GM23338 (cell line): Measurements from ENCODE around the gene IKZF1. TPM values are rescaled to one million over a fixed set of nuclear protein-coding genes. Genes with fewer than 3 reads are reported as not detected.

ENCODE experiments used
- ATAC-seq: fragments of 200-7000 bp; cut with Tn5 transposase; 3 replicates; pipeline ENCODE4 v1.9.1; 2020
- DNase-seq: peaks from one replicate; pipeline ENCODE4 v3.0.0-alpha.2; 2015; ENCODE audit warnings: low spot score
- H2AFZ ChIP-seq: fragments of 200-600 bp; sonication (generic); 2 replicates; pipeline ENCODE4 v1.8.0; 2016; ENCODE audit warnings: antibody characterized with exemption, mild to moderate bottlenecking, moderate library complexity
- H3F3A ChIP-seq: fragments of 200-600 bp; sonication (generic); replicated peaks from 2 replicates; pipeline ENCODE4 v1.8.0; 2017; ENCODE audit warnings: antibody characterized with exemption, mixed run types, low read depth
- H3K27ac ChIP-seq: fragments of 200-600 bp; sonication (generic); 2 replicates; pipeline ENCODE4 v1.6.1; 2016; ENCODE audit warnings: low read depth
- H3K27me3 ChIP-seq: fragments of 200-600 bp; sonication (generic); 2 replicates; pipeline ENCODE4 v1.8.0; 2016; ENCODE audit warnings: mild to moderate bottlenecking, mixed run types, moderate library complexity; ENCODE audit not compliant: insufficient read depth
- H3K36me3 ChIP-seq: fragments of 200-600 bp; sonication (generic); 2 replicates; pipeline ENCODE4 v1.8.0; 2016; ENCODE audit warnings: mild to moderate bottlenecking; ENCODE audit not compliant: insufficient read depth
- H3K4me1 ChIP-seq: fragments of 200-600 bp; sonication (generic); 2 replicates; pipeline ENCODE4 v1.8.0; 2016; ENCODE audit warnings: mild to moderate bottlenecking, moderate library complexity; ENCODE audit not compliant: insufficient read depth
- H3K4me2 ChIP-seq: fragments of 200-600 bp; sonication (generic); 2 replicates; pipeline ENCODE4 v1.7.1; 2017; ENCODE audit warnings: mixed run types
- H3K4me3 ChIP-seq: fragments of 200-600 bp; sonication (generic); 2 replicates; pipeline ENCODE4 v1.6.1; 2016; ENCODE audit warnings: mixed run types
- H3K79me2 ChIP-seq: fragments of 200-600 bp; sonication (generic); replicated peaks from 2 replicates; pipeline ENCODE4 v1.8.0; 2017; ENCODE audit warnings: mild to moderate bottlenecking; ENCODE audit not compliant: insufficient read depth
- H3K9me2 ChIP-seq: fragments of 200-600 bp; sonication (generic); 2 replicates; pipeline ENCODE4 v1.8.0; 2017; ENCODE audit not compliant: insufficient read depth
- H4K20me1 ChIP-seq: fragments of 200-600 bp; sonication (generic); replicated peaks from 2 replicates; pipeline ENCODE4 v1.8.0; 2017; ENCODE audit warnings: mild to moderate bottlenecking; ENCODE audit not compliant: insufficient read depth
- H3K27ac Mint-ChIP-seq: 2 replicates; pipeline ENCODE4 v1.8.0; 2020; ENCODE audit warnings: inconsistent platforms, mild to moderate bottlenecking, moderate library complexity, mixed read lengths
- H3K27me3 Mint-ChIP-seq: 3 replicates; pipeline ENCODE4 v1.8.0; 2022; ENCODE audit warnings: low read depth, mild to moderate bottlenecking, moderate library complexity, mixed read lengths, inconsistent platforms; ENCODE audit not compliant: insufficient read depth, poor library complexity
- H3K36me3 Mint-ChIP-seq: 3 replicates; pipeline ENCODE4 v1.8.0; 2021; ENCODE audit warnings: low read depth, mild to moderate bottlenecking, inconsistent platforms, moderate library complexity, mixed read lengths
- H3K4me1 Mint-ChIP-seq: 3 replicates; pipeline ENCODE4 v1.8.0; 2020; ENCODE audit warnings: mild to moderate bottlenecking, inconsistent platforms, mixed read lengths
- H3K4me3 Mint-ChIP-seq: 3 replicates; pipeline ENCODE4 v1.8.0; 2021; ENCODE audit warnings: moderate library complexity, mild to moderate bottlenecking, inconsistent platforms, mixed read lengths
- H3K9me3 Mint-ChIP-seq: 3 replicates; pipeline ENCODE4 v1.8.0; 2020; ENCODE audit warnings: moderate library complexity, mild to moderate bottlenecking, inconsistent platforms, mixed read lengths
- EZH2 ChIP-seq: fragments of 200-600 bp; sonication (generic); IDR thresholded peaks from one replicate; pipeline ENCODE4 v1.8.0; 2017; ENCODE audit warnings: antibody characterized with exemption, mild to moderate bottlenecking, low read depth; ENCODE audit not compliant: unreplicated experiment
- JUNB ChIP-seq: IDR thresholded peaks from one replicate; pipeline ENCODE4 v1.6.1; 2016; ENCODE audit warnings: antibody characterized with exemption; ENCODE audit not compliant: unreplicated experiment
- NANOG ChIP-seq: IDR thresholded peaks from 2 replicates; pipeline ENCODE4 v1.6.1; 2016; ENCODE audit warnings: antibody characterized with exemption, borderline replicate concordance
- STAT1 ChIP-seq: IDR thresholded peaks from one replicate; pipeline ENCODE4 v1.6.1; 2016; ENCODE audit warnings: antibody characterized with exemption; ENCODE audit not compliant: unreplicated experiment
- ZNF114 ChIP-seq: fragments of 250-450 bp; sonication (Bioruptor Pico); IDR thresholded peaks from 2 replicates; pipeline ENCODE4 v1.5.0; 2020; ENCODE audit warnings: mild to moderate bottlenecking, moderate library complexity
- polyA plus RNA-seq: library from polyadenylated mRNA; unstranded; fragments of >200 nt; fragmentation: Nextera tagmentation; extraction: Ambion mirVana; gene quantifications from 2 replicates; pipeline ENCODE4 v1.2.1, GENCODE V29; 2016
- total RNA-seq: library from RNA; depleted of rRNA; stranded (reverse); fragments of >200 nt; shearing (Covaris generic); gene quantifications from 2 replicates; pipeline ENCODE4 v1.2.3, GENCODE V29; 2014
- TF ChIP-seq, protein P1 (sequence below): fragments of 250-450 bp; sonication (Bioruptor Pico); IDR thresholded peaks from 2 replicates; pipeline ENCODE4 v1.5.0; 2020; ENCODE audit warnings: mild to moderate bottlenecking, moderate library complexity
- TF ChIP-seq, protein P2 (sequence below): IDR thresholded peaks from one replicate; pipeline ENCODE4 v1.6.1; 2018; ENCODE audit warnings: antibody characterized with exemption; ENCODE audit not compliant: unreplicated experiment
- TF ChIP-seq, protein P3 (sequence below): IDR thresholded peaks from 2 replicates; pipeline ENCODE4 v1.6.1; 2016; ENCODE audit warnings: antibody characterized with exemption
- TF ChIP-seq, protein P4 (sequence below), 2 experiments: fragments of 200-600 bp in 1 of 2; sonication (generic) in 1 of 2; conservative IDR thresholded peaks; 2 replicates each; pipeline versions ENCODE4 v1.5.1 to v1.6.1; 2016 to 2017; ENCODE audit warnings: antibody characterized with exemption in 2 of 2, low read depth in 2 of 2, mild to moderate bottlenecking in 2 of 2, moderate library complexity in 1 of 2

IKZF1 gene
- total and polyA plus RNA-seq, 2 experiments from 2014 or later = 0.57 to 1.8 TPM

DNA sequence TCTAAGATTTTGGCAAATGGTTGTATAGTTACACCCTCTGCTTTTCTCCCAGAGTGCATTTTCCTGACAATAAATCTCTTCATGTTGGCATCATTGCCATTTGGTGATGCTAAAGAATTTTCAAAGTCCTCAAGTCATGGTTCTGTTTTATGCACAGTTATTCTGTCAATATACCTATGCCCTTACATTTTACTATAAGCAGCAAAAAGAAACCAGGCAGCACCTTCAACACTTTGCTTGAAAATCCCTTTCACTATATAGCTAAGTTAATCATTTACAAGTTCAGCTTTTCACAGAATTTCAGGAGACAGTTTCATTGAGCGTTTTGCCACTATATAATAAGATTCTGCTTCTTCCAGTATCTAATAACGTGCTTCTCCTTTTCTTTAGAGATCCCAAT, 123.0 kb downstream of the IKZF1 start:
- no peaks in the 10 kb centered on the region for H3F3A ChIP-seq
- H3K4me2 ChIP-seq = no peak overlapping the region
- peaks cover 4% of the 10 kb centered on the region; the same call in 1 of the 2 replicates for H3K4me1 ChIP-seq
- H2AFZ ChIP-seq = no peak overlapping the region
- no peak overlapping the region for H3K4me3 ChIP-seq
- H4K20me1 ChIP-seq = no peaks in the 10 kb centered on the region
- H3K36me3 ChIP-seq = no peaks in the 10 kb centered on the region
- Mint-ChIP-seq H3K4me1 (peaks cover 4% of the 10 kb centered on the region), H3K4me3 (no peak overlapping the region), H3K36me3 (no peaks in the 10 kb centered on the region), H3K9me3 (no peaks in the 10 kb centered on the region), H3K27me3 (no peaks in the 10 kb centered on the region), H3K27ac (no peak overlapping the region)
- H3K27me3 ChIP-seq = no peaks in the 10 kb centered on the region
- no peak for DNase-seq
- H3K9me2 ChIP-seq = no peaks in the 10 kb centered on the region
- no peak for ATAC-seq
- no peaks in the 10 kb centered on the region for H3K79me2 ChIP-seq
- TF ChIP-seq, protein P1, sequence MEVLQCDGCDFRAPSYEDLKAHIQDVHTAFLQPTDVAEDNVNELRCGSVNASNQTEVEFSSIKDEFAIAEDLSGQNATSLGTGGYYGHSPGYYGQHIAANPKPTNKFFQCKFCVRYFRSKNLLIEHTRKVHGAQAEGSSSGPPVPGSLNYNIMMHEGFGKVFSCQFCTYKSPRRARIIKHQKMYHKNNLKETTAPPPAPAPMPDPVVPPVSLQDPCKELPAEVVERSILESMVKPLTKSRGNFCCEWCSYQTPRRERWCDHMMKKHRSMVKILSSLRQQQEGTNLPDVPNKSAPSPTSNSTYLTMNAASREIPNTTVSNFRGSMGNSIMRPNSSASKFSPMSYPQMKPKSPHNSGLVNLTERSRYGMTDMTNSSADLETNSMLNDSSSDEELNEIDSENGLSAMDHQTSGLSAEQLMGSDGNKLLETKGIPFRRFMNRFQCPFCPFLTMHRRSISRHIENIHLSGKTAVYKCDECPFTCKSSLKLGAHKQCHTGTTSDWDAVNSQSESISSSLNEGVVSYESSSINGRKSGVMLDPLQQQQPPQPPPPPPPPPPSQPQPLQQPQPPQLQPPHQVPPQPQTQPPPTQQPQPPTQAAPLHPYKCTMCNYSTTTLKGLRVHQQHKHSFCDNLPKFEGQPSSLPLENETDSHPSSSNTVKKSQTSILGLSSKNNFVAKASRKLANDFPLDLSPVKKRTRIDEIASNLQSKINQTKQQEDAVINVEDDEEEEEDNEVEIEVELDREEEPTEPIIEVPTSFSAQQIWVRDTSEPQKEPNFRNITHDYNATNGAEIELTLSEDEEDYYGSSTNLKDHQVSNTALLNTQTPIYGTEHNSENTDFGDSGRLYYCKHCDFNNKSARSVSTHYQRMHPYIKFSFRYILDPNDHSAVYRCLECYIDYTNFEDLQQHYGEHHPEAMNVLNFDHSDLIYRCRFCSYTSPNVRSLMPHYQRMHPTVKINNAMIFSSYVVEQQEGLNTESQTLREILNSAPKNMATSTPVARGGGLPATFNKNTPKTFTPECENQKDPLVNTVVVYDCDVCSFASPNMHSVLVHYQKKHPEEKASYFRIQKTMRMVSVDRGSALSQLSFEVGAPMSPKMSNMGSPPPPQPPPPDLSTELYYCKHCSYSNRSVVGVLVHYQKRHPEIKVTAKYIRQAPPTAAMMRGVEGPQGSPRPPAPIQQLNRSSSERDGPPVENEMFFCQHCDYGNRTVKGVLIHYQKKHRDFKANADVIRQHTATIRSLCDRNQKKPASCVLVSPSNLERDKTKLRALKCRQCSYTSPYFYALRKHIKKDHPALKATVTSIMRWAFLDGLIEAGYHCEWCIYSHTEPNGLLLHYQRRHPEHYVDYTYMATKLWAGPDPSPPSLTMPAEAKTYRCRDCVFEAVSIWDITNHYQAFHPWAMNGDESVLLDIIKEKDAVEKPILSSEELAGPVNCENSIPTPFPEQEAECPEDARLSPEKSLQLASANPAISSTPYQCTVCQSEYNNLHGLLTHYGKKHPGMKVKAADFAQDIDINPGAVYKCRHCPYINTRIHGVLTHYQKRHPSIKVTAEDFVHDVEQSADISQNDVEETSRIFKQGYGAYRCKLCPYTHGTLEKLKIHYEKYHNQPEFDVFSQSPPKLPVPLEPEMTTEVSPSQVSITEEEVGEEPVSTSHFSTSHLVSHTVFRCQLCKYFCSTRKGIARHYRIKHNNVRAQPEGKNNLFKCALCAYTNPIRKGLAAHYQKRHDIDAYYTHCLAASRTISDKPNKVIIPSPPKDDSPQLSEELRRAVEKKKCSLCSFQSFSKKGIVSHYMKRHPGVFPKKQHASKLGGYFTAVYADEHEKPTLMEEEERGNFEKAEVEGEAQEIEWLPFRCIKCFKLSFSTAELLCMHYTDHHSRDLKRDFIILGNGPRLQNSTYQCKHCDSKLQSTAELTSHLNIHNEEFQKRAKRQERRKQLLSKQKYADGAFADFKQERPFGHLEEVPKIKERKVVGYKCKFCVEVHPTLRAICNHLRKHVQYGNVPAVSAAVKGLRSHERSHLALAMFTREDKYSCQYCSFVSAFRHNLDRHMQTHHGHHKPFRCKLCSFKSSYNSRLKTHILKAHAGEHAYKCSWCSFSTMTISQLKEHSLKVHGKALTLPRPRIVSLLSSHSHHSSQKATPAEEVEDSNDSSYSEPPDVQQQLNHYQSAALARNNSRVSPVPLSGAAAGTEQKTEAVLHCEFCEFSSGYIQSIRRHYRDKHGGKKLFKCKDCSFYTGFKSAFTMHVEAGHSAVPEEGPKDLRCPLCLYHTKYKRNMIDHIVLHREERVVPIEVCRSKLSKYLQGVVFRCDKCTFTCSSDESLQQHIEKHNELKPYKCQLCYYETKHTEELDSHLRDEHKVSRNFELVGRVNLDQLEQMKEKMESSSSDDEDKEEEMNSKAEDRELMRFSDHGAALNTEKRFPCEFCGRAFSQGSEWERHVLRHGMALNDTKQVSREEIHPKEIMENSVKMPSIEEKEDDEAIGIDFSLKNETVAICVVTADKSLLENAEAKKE (CRISPR knock-in tag) = no peak
- no peak for TF ChIP-seq STAT1
- TF ChIP-seq JUNB = no peak
- no peak for TF ChIP-seq NANOG
- TF ChIP-seq ZNF114 (CRISPR knock-in tag) = no peak
- TF ChIP-seq, protein P2, sequence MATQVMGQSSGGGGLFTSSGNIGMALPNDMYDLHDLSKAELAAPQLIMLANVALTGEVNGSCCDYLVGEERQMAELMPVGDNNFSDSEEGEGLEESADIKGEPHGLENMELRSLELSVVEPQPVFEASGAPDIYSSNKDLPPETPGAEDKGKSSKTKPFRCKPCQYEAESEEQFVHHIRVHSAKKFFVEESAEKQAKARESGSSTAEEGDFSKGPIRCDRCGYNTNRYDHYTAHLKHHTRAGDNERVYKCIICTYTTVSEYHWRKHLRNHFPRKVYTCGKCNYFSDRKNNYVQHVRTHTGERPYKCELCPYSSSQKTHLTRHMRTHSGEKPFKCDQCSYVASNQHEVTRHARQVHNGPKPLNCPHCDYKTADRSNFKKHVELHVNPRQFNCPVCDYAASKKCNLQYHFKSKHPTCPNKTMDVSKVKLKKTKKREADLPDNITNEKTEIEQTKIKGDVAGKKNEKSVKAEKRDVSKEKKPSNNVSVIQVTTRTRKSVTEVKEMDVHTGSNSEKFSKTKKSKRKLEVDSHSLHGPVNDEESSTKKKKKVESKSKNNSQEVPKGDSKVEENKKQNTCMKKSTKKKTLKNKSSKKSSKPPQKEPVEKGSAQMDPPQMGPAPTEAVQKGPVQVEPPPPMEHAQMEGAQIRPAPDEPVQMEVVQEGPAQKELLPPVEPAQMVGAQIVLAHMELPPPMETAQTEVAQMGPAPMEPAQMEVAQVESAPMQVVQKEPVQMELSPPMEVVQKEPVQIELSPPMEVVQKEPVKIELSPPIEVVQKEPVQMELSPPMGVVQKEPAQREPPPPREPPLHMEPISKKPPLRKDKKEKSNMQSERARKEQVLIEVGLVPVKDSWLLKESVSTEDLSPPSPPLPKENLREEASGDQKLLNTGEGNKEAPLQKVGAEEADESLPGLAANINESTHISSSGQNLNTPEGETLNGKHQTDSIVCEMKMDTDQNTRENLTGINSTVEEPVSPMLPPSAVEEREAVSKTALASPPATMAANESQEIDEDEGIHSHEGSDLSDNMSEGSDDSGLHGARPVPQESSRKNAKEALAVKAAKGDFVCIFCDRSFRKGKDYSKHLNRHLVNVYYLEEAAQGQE = no peak
- no peak for TF ChIP-seq EZH2
- TF ChIP-seq, protein P3, sequence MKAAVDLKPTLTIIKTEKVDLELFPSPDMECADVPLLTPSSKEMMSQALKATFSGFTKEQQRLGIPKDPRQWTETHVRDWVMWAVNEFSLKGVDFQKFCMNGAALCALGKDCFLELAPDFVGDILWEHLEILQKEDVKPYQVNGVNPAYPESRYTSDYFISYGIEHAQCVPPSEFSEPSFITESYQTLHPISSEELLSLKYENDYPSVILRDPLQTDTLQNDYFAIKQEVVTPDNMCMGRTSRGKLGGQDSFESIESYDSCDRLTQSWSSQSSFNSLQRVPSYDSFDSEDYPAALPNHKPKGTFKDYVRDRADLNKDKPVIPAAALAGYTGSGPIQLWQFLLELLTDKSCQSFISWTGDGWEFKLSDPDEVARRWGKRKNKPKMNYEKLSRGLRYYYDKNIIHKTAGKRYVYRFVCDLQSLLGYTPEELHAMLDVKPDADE = no peak
- TF ChIP-seq, protein P4, sequence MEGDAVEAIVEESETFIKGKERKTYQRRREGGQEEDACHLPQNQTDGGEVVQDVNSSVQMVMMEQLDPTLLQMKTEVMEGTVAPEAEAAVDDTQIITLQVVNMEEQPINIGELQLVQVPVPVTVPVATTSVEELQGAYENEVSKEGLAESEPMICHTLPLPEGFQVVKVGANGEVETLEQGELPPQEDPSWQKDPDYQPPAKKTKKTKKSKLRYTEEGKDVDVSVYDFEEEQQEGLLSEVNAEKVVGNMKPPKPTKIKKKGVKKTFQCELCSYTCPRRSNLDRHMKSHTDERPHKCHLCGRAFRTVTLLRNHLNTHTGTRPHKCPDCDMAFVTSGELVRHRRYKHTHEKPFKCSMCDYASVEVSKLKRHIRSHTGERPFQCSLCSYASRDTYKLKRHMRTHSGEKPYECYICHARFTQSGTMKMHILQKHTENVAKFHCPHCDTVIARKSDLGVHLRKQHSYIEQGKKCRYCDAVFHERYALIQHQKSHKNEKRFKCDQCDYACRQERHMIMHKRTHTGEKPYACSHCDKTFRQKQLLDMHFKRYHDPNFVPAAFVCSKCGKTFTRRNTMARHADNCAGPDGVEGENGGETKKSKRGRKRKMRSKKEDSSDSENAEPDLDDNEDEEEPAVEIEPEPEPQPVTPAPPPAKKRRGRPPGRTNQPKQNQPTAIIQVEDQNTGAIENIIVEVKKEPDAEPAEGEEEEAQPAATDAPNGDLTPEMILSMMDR (conservative IDR thresholded peaks at IDR 0.05; ENCODE audit: low read depth in 2 of 2) = no peak
- no peak overlapping the region for H3K27ac ChIP-seq
